ENCODE measurements around the gene ZNF200.
A peak's percentile ranks its signal among the peaks of the same experiment; 100 is the strongest.
"Not testable (repeated sequence)": the region's sequence is repeated elsewhere in the genome, so short reads cannot be mapped to it uniquely, and the experiment has no call there.

ZNF200 gene

GRCh38 chr16:3198334-3199072 is 36.5 kb downstream of the ZNF200 start:
- DNase-seq, result no peak

- not testable (repeated sequence) for DNase-seq
Observed at GRCh38 chr16:3197694-3198333, 37.1 kb downstream of the ZNF200 start.

- DNase-seq, result no peak
Observed at GRCh38 chr16:3195975-3196374, 39.0 kb downstream of the ZNF200 start.

GRCh38 chr16:3194792-3195191 is 40.2 kb downstream of the ZNF200 start:
- no peak for DNase-seq

GRCh38 chr16:3193221-3194212 is 41.4 kb downstream of the ZNF200 start:
- no peak for DNase-seq

- DNase-seq, result no peak
Observed at GRCh38 chr16:3192476-3193019, 42.4 kb downstream of the ZNF200 start.

GRCh38 chr16:3190949-3191353 is 44.0 kb downstream of the ZNF200 start:
- DNase-seq, result peak in 3 of 6 experiments; percentile 20 to 47 (median 40)

- DNase-seq, result peak in 1 of 6 experiments; percentile 45
Observed at GRCh38 chr16:3189869-3190268, 45.1 kb downstream of the ZNF200 start.

GRCh38 chr16:3188925-3189825 is 45.8 kb downstream of the ZNF200 start:
- DNase-seq, result peak in 4 of 6 experiments; percentile 12 to 54 (median 36)

GRCh38 chr16:3188675-3188924 is 46.4 kb downstream of the ZNF200 start:
- no peak for DNase-seq

GRCh38 chr16:3187798-3188674 is 46.9 kb downstream of the ZNF200 start, which contains the start of gene OR1F1:
TSS of gene OR1F1 (plus strand) at chr16:3188204.
- peak in 4 of 6 experiments; percentile 16 to 43 (median 25) for DNase-seq

GRCh38 chr16:3186946-3187690 is 47.8 kb downstream of the ZNF200 start:
- DNase-seq, result no peak

- peak in 1 of 6 experiments; percentile 22 for DNase-seq
Observed at GRCh38 chr16:3183445-3184139, 51.4 kb downstream of the ZNF200 start.

- peak in 3 of 6 experiments; percentile 18 to 61 (median 42) for DNase-seq
Observed at GRCh38 chr16:3182608-3183444, 52.1 kb downstream of the ZNF200 start.

- not testable (repeated sequence) for DNase-seq
Observed at GRCh38 chr16:3182293-3182607, 52.7 kb downstream of the ZNF200 start.

GRCh38 chr16:3180445-3180878 is 54.5 kb downstream of the ZNF200 start:
- DNase-seq, result no peak

GRCh38 chr16:3179651-3180050 is 55.3 kb downstream of the ZNF200 start:
- no peak for DNase-seq

Data from stimulated activated naive CD4-positive, alpha-beta T cell (primary cell).